Ammon's horn (tissue), 1 donor: ENCODE data around the gene GMPPA.

Experiments used
- DNase-seq: peaks from one replicate; pipeline ENCODE4 v3.0.0-alpha.2; 2016; ENCODE audit warnings: low spot score

Gene GMPPA

GRCh38 chr2:219506153-219506801 lies 7.6 kb downstream of the GMPPA start:
- DNase-seq, result no peak

- DNase-seq, result no peak
Observed at GRCh38 chr2:219506802-219507526, 8.3 kb downstream of the GMPPA start.

DNA sequence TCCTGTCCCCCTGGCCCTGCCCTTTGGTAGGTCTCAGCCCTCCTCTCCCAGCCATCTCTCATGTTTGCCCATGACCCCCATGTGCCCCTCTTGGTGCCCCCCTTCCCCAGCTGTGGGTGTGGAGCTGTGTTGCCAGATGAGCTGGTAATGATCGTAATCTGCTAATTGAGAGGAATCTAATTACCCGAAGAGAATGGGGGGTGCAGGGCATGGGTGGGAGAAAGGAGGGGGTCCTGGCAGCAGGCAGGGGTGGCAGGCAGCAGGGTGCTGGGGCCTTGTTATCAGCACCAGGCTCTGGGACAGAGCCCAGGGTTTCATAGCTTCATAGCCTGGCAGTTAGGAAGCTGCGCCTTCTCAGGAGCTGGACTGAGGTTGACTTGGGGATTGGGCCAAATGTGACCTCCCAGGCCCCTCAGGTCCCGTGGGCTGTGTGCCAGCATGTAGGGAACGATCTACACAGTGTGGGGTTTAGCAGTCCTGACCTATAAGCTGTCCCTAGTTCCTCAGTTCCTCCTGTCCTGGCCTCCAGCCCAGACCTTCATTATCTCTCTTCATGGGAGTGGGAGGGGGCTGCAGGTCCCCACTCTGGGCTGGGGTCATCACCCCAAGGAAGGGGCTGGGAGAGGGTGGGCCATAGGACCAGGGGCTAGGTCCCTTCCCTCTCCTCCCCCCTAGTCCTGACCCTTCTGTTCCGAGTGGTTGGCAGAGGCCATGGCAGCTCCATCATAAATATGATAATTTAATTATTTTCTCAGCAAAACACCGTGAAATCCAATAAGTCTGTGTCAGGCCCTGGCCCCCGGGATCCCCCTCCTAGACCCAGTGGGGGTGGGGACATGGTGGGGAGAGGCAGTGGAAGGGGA lies 9.1 kb downstream of the GMPPA start:
- DNase-seq, result no peak

GRCh38 chr2:219508444-219508734 lies 9.7 kb downstream of the GMPPA start:
- no peak for DNase-seq

- no peak for DNase-seq
Observed at GRCh38 chr2:219508971-219509779, 10.5 kb downstream of the GMPPA start.

- peak; percentile 79 for DNase-seq
Observed at GRCh38 chr2:219509780-219510511, 11.3 kb downstream of the GMPPA start.

DNA sequence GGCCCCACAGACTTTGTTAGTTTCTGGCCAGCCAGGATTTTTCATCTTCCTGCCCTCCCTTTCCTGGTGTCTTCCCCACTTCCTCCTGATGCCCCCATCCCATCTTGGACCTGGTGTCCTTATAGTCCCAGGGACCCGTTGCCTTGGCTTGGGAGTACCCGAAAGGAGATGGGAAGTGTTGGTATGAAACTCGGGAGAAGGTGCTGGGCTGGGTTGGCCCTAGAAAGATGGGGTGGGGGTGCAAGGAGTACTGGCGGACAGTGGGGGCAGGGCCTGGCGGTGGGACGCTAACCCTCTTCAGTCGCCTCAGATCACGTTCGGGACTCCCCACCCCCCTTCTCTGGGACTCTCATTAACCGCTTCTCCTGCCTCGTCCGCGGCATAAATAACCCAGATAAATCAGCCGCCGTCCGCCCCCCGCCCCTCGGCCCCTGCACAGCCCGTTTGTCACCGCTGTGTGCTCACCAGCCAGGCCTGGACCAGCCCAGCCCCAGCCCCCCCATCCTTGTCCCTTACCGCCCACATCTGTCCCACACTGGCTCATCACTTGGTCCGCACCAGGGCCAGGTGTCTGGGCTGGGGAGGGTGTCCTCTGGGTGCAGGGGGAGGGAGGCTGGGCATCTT lies 11.9 kb downstream of the GMPPA start:
- DNase-seq, result no peak

DNA sequence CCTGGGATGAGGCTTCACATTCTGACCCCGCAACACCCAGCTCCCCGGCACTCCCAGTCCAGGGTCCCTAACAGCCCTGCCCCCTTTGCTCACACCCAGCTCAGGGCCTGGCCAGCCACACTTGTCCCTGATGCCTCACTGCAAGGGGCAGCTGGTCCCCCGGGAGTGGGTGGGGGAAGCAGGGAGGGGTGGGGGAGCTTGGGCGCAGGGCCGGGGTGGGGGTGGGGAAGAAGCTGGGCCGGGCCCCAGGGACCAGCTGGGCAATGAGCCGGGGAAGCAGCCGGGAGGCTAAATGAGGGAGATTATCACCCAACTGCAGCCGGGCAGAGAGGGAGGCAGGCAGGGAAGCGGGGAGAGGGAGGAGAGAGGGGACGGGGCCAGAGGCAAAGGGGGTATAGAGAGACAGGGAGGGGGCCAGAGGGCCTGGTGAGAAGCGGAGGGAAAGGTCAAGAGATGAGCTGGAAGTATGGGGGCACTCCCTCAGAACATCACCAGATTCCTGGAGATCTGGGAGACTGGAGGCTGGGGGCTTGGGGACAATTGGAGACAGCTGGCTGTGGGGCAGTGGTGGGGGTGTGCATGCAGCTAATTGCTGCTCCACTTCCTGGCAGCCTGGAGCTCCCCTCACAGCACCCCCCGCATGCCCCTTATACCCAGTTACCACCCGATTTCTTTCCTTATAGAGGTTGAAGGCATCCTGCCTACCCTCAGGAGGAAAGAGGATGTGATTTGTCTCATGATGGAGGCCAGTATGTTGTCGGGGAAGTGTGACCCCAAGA lies 13.0 kb downstream of the GMPPA start:
- DNase-seq, result no peak

DNA sequence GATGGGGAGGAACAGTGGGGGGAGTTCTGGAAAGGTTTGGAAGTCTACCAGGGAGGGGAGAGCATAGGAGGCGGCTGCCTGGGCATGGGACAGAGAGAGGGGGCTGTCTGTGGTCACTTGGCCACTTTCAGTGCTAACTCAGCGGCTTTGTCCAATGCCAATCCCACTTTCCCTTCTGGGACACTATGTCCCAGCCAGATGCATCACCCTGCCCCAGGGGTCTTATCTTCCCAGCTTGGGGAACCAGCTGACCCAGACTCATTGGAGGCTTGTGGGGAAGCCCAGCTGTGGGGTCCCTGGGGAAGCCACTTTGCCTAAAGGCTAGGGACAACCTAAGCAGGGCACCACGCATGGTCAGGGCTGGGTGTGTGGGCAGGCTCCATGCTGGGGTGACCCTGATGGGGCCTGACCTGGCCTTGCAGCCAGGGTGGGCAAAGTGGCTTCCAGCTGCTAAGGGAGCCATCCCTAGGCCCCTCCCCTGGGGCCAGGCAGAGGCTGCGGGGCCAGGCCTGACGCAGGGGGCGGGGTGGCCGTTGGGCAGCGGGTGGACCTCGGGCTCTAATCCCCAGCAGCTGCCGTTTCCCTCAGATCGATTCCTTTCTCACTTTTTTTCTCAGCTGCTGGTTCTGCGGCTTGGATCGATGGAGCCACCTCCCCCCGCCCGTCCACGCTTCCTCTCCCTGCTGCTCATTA lies 14.0 kb downstream of the GMPPA start:
- no peak for DNase-seq

DNA sequence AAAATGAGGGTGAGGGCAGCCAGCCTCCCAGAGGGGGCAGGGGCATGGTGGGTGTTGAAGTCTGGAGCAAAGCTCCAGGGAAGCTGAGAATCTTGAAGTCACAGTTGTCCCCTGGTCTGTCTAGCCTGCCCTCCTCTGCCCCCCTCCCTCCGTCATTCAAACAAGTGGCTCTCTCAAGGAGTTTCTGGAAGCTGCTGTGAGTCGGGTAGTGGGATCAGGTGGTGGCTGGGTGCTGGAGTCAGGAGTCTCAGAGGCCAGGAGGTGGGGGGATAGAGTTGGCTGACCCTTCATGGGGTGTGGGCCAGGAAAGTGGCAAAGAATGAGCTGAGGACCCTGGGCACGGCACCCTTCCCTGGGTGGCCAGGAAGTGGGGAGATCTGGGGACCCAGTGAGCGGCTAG lies 15.1 kb downstream of the GMPPA start:
- DNase-seq, result no peak

DNA sequence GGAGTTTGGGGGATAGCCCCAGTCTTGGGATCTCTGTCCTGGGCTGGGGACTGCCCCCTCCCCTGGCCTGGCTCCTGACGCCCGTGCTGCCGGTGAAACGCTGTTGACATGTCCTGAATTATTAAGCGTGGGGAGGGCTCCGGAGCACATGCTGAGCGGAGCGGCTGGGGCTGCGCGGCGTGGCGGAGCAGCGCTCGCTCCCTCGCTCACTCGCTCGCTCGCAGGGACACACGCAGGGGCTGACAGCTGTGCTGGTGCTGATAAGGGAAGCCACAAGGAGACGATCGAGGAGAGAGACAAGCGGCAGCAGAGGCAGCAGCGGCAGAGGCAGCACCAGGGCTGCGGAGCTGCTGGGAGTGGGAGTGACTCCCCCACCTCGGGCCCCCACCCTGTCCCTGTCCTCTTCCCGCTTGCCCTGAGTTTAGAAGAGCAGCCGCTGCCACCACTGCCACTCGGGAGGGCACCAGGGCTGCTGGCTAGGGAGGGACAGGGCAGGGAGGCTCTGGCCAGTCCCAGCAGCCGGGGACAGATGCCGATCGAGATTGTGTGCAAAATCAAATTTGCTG lies 15.6 kb downstream of the GMPPA start, which contains the start of gene ASIC4:
TSS of gene ASIC4 (plus strand) at position 287 of the 566 bp plus-strand sequence. CDS start at position 530, 243 bp downstream.
- no peak for DNase-seq

DNA sequence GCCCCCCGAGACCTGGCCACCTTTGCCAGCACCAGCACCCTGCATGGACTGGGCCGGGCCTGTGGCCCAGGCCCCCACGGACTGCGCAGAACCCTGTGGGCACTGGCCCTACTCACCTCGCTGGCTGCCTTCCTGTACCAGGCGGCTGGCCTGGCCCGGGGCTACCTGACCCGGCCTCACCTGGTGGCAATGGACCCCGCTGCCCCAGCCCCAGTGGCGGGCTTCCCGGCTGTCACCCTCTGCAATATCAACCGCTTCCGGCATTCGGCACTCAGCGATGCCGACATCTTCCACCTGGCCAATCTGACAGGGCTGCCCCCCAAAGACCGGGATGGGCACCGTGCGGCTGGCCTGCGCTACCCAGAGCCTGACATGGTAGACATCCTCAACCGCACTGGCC lies 16.1 kb downstream of the GMPPA start:
- DNase-seq, result no peak

GRCh38 chr2:219515874-219516629 lies 17.4 kb downstream of the GMPPA start:
- DNase-seq, result no peak

- DNase-seq, result no peak
Observed at GRCh38 chr2:219516888-219517287, 18.2 kb downstream of the GMPPA start.

GRCh38 chr2:219517954-219518778 lies 19.5 kb downstream of the GMPPA start:
- no peak for DNase-seq

GRCh38 chr2:219519526-219519916 lies 20.8 kb downstream of the GMPPA start:
- DNase-seq, result no peak

DNA sequence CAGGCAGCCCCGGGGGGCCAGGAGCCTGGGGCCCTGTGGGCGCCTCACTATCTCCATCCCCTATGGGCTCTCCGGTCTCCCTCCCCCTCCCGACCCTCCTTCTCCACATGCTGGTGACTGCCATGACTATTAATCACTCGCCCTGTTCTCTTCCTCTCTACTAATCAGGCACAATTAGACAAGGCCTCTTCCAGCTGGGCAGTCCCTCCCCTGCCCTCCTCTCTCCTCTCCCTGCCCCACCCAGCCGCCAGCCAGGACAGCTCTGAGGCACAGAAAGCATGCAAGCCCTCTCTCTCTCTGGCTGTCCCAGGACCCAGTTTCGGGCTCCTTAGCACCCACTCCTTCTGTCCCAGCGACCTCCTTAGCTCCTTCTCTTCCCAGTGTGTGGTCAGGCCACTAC lies 21.4 kb downstream of the GMPPA start:
- DNase-seq, result no peak
